ENCODE data around the gene APOM.
A peak's percentile ranks its signal among the peaks of the same experiment; 100 is the strongest.

The APOM gene

GRCh38 chr6:31658158-31658688 lies 2.5 kb downstream of the APOM start:
- DNase-seq (ENCODE audit: low read depth) = no peak

- DNase-seq (ENCODE audit: low read depth) = no peak
Measured at GRCh38 chr6:31658983-31659648, 3.4 kb downstream of the APOM start.

GRCh38 chr6:31659649-31660380 lies 4.1 kb downstream of the APOM start:
- peak; percentile 19 for DNase-seq (ENCODE audit: low read depth)

GRCh38 chr6:31660381-31661261 lies 4.9 kb downstream of the APOM start, which contains the start of gene C6orf47:
Gene C6orf47, minus strand, starts transcription at chr6:31660778. Its CDS starts 831 bp downstream, at chr6:31659947.
- peak; percentile 78 for DNase-seq (ENCODE audit: low read depth)

- no peak for DNase-seq (ENCODE audit: low read depth)
Measured at GRCh38 chr6:31661262-31662123, 5.8 kb downstream of the APOM start.

GRCh38 chr6:31662124-31662723 lies 6.5 kb downstream of the APOM start:
- DNase-seq (ENCODE audit: low read depth) = no peak

- peak; percentile 42 for DNase-seq (ENCODE audit: low read depth)
Measured at GRCh38 chr6:31663126-31663960, 7.6 kb downstream of the APOM start.

GRCh38 chr6:31663961-31664789 lies 8.5 kb downstream of the APOM start:
- DNase-seq (ENCODE audit: low read depth) = peak; percentile 70

GRCh38 chr6:31664790-31665500 lies 9.3 kb downstream of the APOM start, which contains the start of gene GPANK1:
Gene GPANK1, minus strand, starts transcription at chr6:31664997. Its CDS starts 519 bp downstream, at chr6:31664478.
- DNase-seq (ENCODE audit: low read depth) = peak; percentile 95

- peak; percentile 96 for DNase-seq (ENCODE audit: low read depth)
Measured at GRCh38 chr6:31665501-31666336, 10.0 kb downstream of the APOM start, which contains the start of gene CSNK2B. Gene CSNK2B, plus strand, starts transcription at chr6:31666080. Its CDS starts 752 bp downstream, at chr6:31666832.

GRCh38 chr6:31666337-31666965 lies 10.8 kb downstream of the APOM start:
- no peak for DNase-seq (ENCODE audit: low read depth)

GRCh38 chr6:31669676-31670075 lies 14.0 kb downstream of the APOM start, which contains the start of gene LY6G5B:
Gene LY6G5B, plus strand, starts transcription at chr6:31669976. Its CDS starts 975 bp downstream, at chr6:31670951.
- DNase-seq (ENCODE audit: low read depth) = no peak

GRCh38 chr6:31676322-31676903 lies 20.7 kb downstream of the APOM start:
- no peak for DNase-seq (ENCODE audit: low read depth)

- DNase-seq (ENCODE audit: low read depth) = no peak
Measured at GRCh38 chr6:31676904-31677303, 21.2 kb downstream of the APOM start.

- DNase-seq (ENCODE audit: low read depth) = no peak
Measured at GRCh38 chr6:31677955-31678354, 22.3 kb downstream of the APOM start.

Measured in fibroblast of gingiva (primary cell).